H1 (cell line): ENCODE data around the gene TMEM129. TPM values are rescaled to one million over a fixed set of nuclear protein-coding genes. Genes with fewer than 3 reads are reported as not detected.
A peak's percentile ranks its signal among the peaks of the same experiment; 100 is the strongest.

Experiments used
- CTCF ChIA-PET: fragments of 300-600 bp; sonication (Branson Sonifier 250); formaldehyde crosslinking; loops from one replicate; lab custom pipeline; 2021; ENCODE audit not compliant: partially characterized antibody; lab: Charles Lee
- POLR2A ChIA-PET: fragments of 300-600 bp; sonication (Branson Sonifier 250); formaldehyde crosslinking; loops from one replicate; lab custom pipeline; 2021; ENCODE audit warnings: inconsistent platforms; ENCODE audit not compliant: partially characterized antibody; lab: Charles Lee
- DNase-seq, 2 experiments: peaks; one replicate each; pipeline versions ENCODE4 v3.0.0 to v3.0.0-alpha.2; 2010 to 2022; ENCODE audit warnings: low spot score in 2 of 2, low read depth in 1 of 2, mixed read lengths in 1 of 2
- FAIRE-seq: peaks from 2 replicates; lab custom pipeline; 2011; peaks lifted over from hg19 to GRCh38; lab: Jason Lieb, UNC
- H2AFZ ChIP-seq: 2 replicates; pipeline ENCODE4 v1.8.1; 2012; ENCODE audit warnings: low read length, inconsistent platforms
- H2AK5ac ChIP-seq: 2 replicates; pipeline ENCODE4 v1.6.1; 2013; ENCODE audit warnings: low read depth, low read length
- H2BK120ac ChIP-seq: replicated peaks from 2 replicates; pipeline ENCODE3; 2013; ENCODE audit warnings: low read depth, low read length, inconsistent platforms
- H2BK12ac ChIP-seq: 2 replicates; pipeline ENCODE4 v1.6.1; 2013; ENCODE audit warnings: low read depth, low read length
- H2BK15ac ChIP-seq: 2 replicates; pipeline ENCODE4 v1.6.1; 2013; ENCODE audit warnings: low read length
- H2BK20ac ChIP-seq: 2 replicates; pipeline ENCODE4 v1.6.1; 2013; ENCODE audit warnings: low read length
- H2BK5ac ChIP-seq: 2 replicates; pipeline ENCODE4 v1.6.1; 2013; ENCODE audit warnings: low read depth, low read length
- H3K14ac ChIP-seq: 2 replicates; pipeline ENCODE4 v1.6.1; 2013; ENCODE audit warnings: inconsistent platforms; ENCODE audit not compliant: insufficient read length
- H3K18ac ChIP-seq: 2 replicates; pipeline ENCODE4 v1.6.1; 2013; ENCODE audit warnings: low read length; ENCODE audit errors: extremely low read depth
- H3K23ac ChIP-seq: 2 replicates; pipeline ENCODE4 v1.6.1; 2013; ENCODE audit warnings: inconsistent platforms; ENCODE audit not compliant: insufficient read length
- H3K23me2 ChIP-seq: 2 replicates; pipeline ENCODE4 v1.6.1; 2013; ENCODE audit warnings: low read depth, low read length
- H3K27ac ChIP-seq: 2 replicates; pipeline ENCODE4 v1.6.1; 2011; ENCODE audit warnings: low read depth, low read length, inconsistent platforms
- H3K27me3 ChIP-seq, 4 experiments: replicated peaks in 1 of 4; 1 replicate in 1 of 4; 2 replicates in 3 of 4; pipeline versions ENCODE4 v1.6.1 to v1.8.1; 2011 to 2013; ENCODE audit warnings: low read length in 3 of 4, mild to moderate bottlenecking in 3 of 4, inconsistent platforms in 2 of 4, mixed read lengths in 2 of 4, moderate library complexity in 1 of 4; ENCODE audit not compliant: control insufficient read depth in 3 of 4, insufficient read depth in 3 of 4; ENCODE audit errors: extremely low read depth in 1 of 4
- H3K36me3 ChIP-seq, 4 experiments: 2 replicates each; pipeline versions ENCODE4 v1.6.1 to v1.8.1; 2011 to 2013; ENCODE audit warnings: mild to moderate bottlenecking in 4 of 4, low read length in 3 of 4, moderate library complexity in 2 of 4, control low read depth in 1 of 4, inconsistent platforms in 1 of 4; ENCODE audit not compliant: insufficient read depth in 4 of 4, control insufficient read depth in 2 of 4
- H3K4ac ChIP-seq: replicated peaks from 2 replicates; pipeline ENCODE3; 2013; ENCODE audit warnings: low read length, low read depth, mixed read lengths, inconsistent platforms; ENCODE audit not compliant: insufficient read length
- H3K4me1 ChIP-seq, 4 experiments: replicated peaks in 1 of 4; 1 replicate in 1 of 4; 2 replicates in 3 of 4; pipeline versions ENCODE4 v1.6.1 to v1.8.1; 2011 to 2013; ENCODE audit warnings: low read length in 3 of 4, inconsistent platforms in 2 of 4, mixed read lengths in 1 of 4; ENCODE audit not compliant: insufficient read depth in 4 of 4, control insufficient read depth in 3 of 4
- H3K4me2 ChIP-seq, 2 experiments: 2 replicates each; pipeline versions ENCODE4 v1.6.1 to v1.8.1; 2011 to 2013; ENCODE audit warnings: low read depth in 2 of 2, low read length in 2 of 2, control low read depth in 1 of 2, inconsistent platforms in 1 of 2, mild to moderate bottlenecking in 1 of 2; ENCODE audit not compliant: insufficient read depth in 1 of 2
- H3K4me3 ChIP-seq, 4 experiments: fragments of 200-600, 300-600 bp in 1 of 4; sonication (generic), shearing (Covaris generic), sonication (Bioruptor Twin) in 1 of 4; 2 replicates each; pipeline versions ENCODE4 v1.5.1 to v1.8.1; 2011 to 2016; ENCODE audit warnings: low read length in 4 of 4, low read depth in 3 of 4, control low read depth in 2 of 4, inconsistent platforms in 2 of 4, mild to moderate bottlenecking in 2 of 4, mixed read lengths in 1 of 4, moderate library complexity in 1 of 4; ENCODE audit not compliant: insufficient read depth in 2 of 4; ENCODE audit errors: extremely low read depth in 1 of 4
- H3K56ac ChIP-seq: replicated peaks from 2 replicates; pipeline ENCODE3; 2013; ENCODE audit warnings: low read depth, mild to moderate bottlenecking, mixed read lengths, low read length, inconsistent platforms; ENCODE audit not compliant: insufficient read length
- H3K79me1 ChIP-seq: 2 replicates; pipeline ENCODE4 v1.6.1; 2013; ENCODE audit warnings: low read depth, low read length, control low read depth
- H3K79me2 ChIP-seq, 2 experiments: 2 replicates each; pipeline versions ENCODE4 v1.6.1 to v1.8.1; 2012 to 2013; ENCODE audit warnings: low read length in 2 of 2, mild to moderate bottlenecking in 2 of 2, inconsistent platforms in 1 of 2; ENCODE audit not compliant: insufficient read depth in 2 of 2, control insufficient read depth in 1 of 2
- H3K9ac ChIP-seq, 4 experiments: replicated peaks in 1 of 4; 1 replicate in 1 of 4; 2 replicates in 3 of 4; pipeline versions ENCODE4 v1.6.1 to v1.8.1; 2011 to 2013; ENCODE audit warnings: low read depth in 3 of 4, low read length in 3 of 4, control low read depth in 2 of 4, mild to moderate bottlenecking in 2 of 4, moderate library complexity in 2 of 4, inconsistent platforms in 1 of 4; ENCODE audit errors: extremely low read depth in 1 of 4
- H3K9me3 ChIP-seq, 2 experiments: 2 replicates each; pipeline versions ENCODE4 v1.6.1 to v1.8.1; 2012 to 2013; ENCODE audit warnings: mild to moderate bottlenecking in 2 of 2, moderate library complexity in 2 of 2, control low read depth in 1 of 2, inconsistent platforms in 1 of 2, low read depth in 1 of 2, low read length in 1 of 2, mixed read lengths in 1 of 2; ENCODE audit not compliant: insufficient read depth in 2 of 2
- H4K20me1 ChIP-seq, 2 experiments: replicated peaks in 1 of 2; 2 replicates each; pipeline versions ENCODE3 to v1.8.1; 2011 to 2013; ENCODE audit warnings: inconsistent platforms in 2 of 2, low read length in 2 of 2, mild to moderate bottlenecking in 1 of 2; ENCODE audit not compliant: insufficient read depth in 2 of 2, control insufficient read depth in 1 of 2
- H4K5ac ChIP-seq: 2 replicates; pipeline ENCODE4 v1.6.1; 2013; ENCODE audit warnings: low read length, low read depth, mixed read lengths, inconsistent platforms; ENCODE audit not compliant: insufficient read length
- H4K8ac ChIP-seq: 2 replicates; pipeline ENCODE4 v1.8.0; 2013; ENCODE audit warnings: mild to moderate bottlenecking, moderate library complexity, low read length, inconsistent platforms; ENCODE audit not compliant: insufficient read depth; ENCODE audit errors: extremely low read depth
- H4K91ac ChIP-seq: replicated peaks from 2 replicates; pipeline ENCODE3; 2013; ENCODE audit warnings: low read length, mixed read lengths, inconsistent platforms; ENCODE audit not compliant: insufficient read length
- KDM4A ChIP-seq: IDR thresholded peaks from one replicate; pipeline ENCODE4 v1.7.1; 2012; ENCODE audit warnings: low read depth, mild to moderate bottlenecking, moderate library complexity, low read length, inconsistent platforms; ENCODE audit not compliant: severe bottlenecking
- ZNF274 ChIP-seq: IDR thresholded peaks from 2 replicates; pipeline ENCODE4 v1.7.0; 2012; ENCODE audit warnings: low read length, borderline replicate concordance; ENCODE audit errors: extremely low read depth
- WGBS, 2 experiments: shearing (Covaris generic) in 1 of 2; methylation state at CpG; one replicate each; pipeline versions ENCODE4 v1.1.6 to v1.1.7; 2013 to 2015; ENCODE audit warnings: low lambda C conversion rate in 2 of 2, mixed read lengths in 2 of 2, inconsistent platforms in 1 of 2, low coverage in 1 of 2, missing lambda C conversion rate in 1 of 2; ENCODE audit not compliant: insufficient replicate concordance in 2 of 2, insufficient coverage in 1 of 2, insufficient read length in 1 of 2; ENCODE audit errors: extremely low coverage in 1 of 2, missing lambda C conversion rate in 1 of 2; 5-methylcytosine and 5-hydroxymethylcytosine counted together
- polyA plus RNA-seq, 7 experiments: library from polyadenylated mRNA; depleted of rRNA in 3 of 7; stranded (reverse) in 5 of 7; unstranded in 2 of 7; fragments of >200 nt in 5 of 7; fragments of 200-250 nt in 2 of 7; gene quantifications; 1 replicate in 5 of 7; 2 replicates in 1 of 7; 4 replicates in 1 of 7; pipeline versions ENCODE4 v1.2.1 to v1.2.3, GENCODE V29; 2011 to 2013; ENCODE audit warnings: missing spikeins in 2 of 7, mixed read lengths in 2 of 7
- total RNA-seq: library from RNA; stranded (reverse); fragmentation: NEBNext Ultra II Directional; extraction: Animal tissue kit (Norgen Biotek cat#: 25700); gene quantifications from 2 replicates; pipeline ENCODE4 v1.2.1, GENCODE V29; 2021

Gene TMEM129
- total and polyA plus RNA-seq, 2 of the 8 experiments (the other 6 are each of a cell fraction or from before 2014, with no cell fraction given) = 31.5 to 58.7 TPM

GRCh38 chr4:1675136-1675801 is 45.9 kb downstream of the TMEM129 start:
- Histone ChIP-seq H2BK12ac (no peak overlapping the region), H3K79me2 (no peaks in the 10 kb centered on the region), H3K18ac (no peak overlapping the region), H3K23me2 (no peaks in the 10 kb centered on the region), H3K4me3 (no peak overlapping the region), H2BK120ac (no peak overlapping the region), H3K79me1 (no peaks in the 10 kb centered on the region; the same call in 1 of the 2 replicates), H3K4ac (no peak overlapping the region), H3K14ac (no peak overlapping the region), H2BK15ac (peak overlapping the region; percentile 81; the same call in 1 of the 2 replicates), H2AFZ (no peak overlapping the region), H3K9me3 (no peaks in the 10 kb centered on the region), H3K4me1 (peaks cover 0 to 2% (median 0%) of the 10 kb centered on the region in 4 experiments; a peak in 1 of 7 replicates), H4K91ac (no peak overlapping the region), H3K23ac (no peak overlapping the region), H3K36me3 (no peaks in the 10 kb centered on the region), H3K4me2 (no peak overlapping the region), H3K27me3 (no peaks in the 10 kb centered on the region), H3K56ac (no peak overlapping the region), H2BK5ac (0 out of 2 replicates have a peak overlapping the region, but pooled peaks have one; percentile 55), H2AK5ac (no peak overlapping the region), H2BK20ac (no peak overlapping the region), H3K9ac (no peak overlapping the region), H4K20me1 (no peaks in the 10 kb centered on the region), H4K8ac (peak overlapping the region; percentile 75), H4K5ac (no peak overlapping the region), H3K27ac (no peak overlapping the region)
- ChIA-PET CTCF (interaction anchor here (0.6 to 2.0 kb wide), 7 partner anchors 13 to 84 kb away, joined by 3 to 7 read pairs (median 3); no protein-coding TSS in a partner anchor), POLR2A (no interaction called here)
- 93% methylated on average over 18 of the region's 19 CpGs; no CpG with 5 or more reads in 1 of the 2 experiments for WGBS, 2 experiments
- TF ChIP-seq KDM4A (no peak), ZNF274 (no peak)
- DNase-seq (no peak), FAIRE-seq (no peak)
